Limb (tissue), 2 donors: ENCODE data around the gene ICAM4.
"Not testable (repeated sequence)": the region's sequence is repeated elsewhere in the genome, so short reads cannot be mapped to it uniquely, and the experiment has no call there.

Experiments used
- DNase-seq, 2 donors: peaks; one replicate each; pipeline ENCODE4 v3.0.0-alpha.2; 2016; ENCODE audit errors: extremely low spot score in 2 of 2

The ICAM4 gene

DNA sequence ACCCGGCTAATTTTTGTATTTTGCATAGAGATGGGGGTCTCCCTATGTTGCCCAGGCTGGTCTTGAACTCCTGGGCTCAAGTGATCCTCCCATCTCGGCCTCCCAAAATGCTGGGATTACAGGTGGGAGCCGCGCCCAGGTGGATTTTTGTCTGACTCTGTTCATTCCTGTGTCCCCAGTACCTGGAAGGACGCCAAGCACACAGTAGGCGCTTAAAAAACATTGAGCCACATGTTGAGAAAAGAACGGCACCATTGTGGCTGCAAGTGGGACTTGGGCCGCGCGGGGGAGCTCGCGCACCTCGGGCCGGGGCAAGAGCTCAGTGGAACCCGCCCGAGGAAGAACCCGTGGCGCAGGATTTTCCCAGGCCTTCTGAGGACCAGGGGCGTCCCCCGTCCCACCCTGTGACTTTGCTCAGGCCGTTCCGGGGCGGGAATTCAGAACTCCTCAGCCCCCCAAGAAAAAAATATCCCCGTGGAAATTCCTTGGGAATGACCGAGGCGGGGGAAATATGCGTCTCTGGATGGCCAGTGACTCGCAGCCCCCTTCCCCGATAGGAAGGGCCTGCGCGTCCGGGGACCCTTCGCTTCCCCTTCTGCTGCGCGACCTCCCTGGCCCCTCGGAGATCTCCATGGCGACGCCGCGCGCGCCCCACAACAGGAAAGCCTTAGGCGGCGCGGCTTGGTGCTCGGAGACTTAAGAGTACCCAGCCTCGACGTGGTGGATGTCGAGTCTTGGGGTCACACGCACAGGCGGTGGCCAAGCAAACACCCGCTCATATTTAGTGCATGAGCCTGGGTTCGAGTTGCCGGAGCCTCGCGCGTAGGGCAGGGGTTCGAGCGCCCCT, 17.2 kb upstream of the ICAM4 start:
- peak; percentile 58 to 89 for DNase-seq

DNA sequence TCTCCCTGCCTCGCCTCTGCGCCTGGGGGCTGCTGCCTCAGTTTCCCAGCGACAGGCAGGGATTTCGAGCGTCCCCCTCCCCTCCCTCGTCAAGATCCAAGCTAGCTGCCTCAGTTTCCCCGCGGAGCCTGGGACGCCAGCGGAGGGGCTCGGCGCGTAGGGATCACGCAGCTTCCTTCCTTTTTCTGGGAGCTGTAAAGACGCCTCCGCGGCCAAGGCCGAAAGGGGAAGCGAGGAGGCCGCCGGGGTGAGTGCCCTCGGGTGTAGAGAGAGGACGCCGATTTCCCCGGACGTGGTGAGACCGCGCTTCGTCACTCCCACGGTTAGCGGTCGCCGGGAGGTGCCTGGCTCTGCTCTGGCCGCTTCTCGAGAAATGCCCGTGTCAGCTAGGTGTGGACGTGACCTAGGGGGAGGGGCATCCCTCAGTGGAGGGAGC, 16.6 kb upstream of the ICAM4 start:
- DNase-seq, result peak in 1 of 2 donors; percentile 42

DNA sequence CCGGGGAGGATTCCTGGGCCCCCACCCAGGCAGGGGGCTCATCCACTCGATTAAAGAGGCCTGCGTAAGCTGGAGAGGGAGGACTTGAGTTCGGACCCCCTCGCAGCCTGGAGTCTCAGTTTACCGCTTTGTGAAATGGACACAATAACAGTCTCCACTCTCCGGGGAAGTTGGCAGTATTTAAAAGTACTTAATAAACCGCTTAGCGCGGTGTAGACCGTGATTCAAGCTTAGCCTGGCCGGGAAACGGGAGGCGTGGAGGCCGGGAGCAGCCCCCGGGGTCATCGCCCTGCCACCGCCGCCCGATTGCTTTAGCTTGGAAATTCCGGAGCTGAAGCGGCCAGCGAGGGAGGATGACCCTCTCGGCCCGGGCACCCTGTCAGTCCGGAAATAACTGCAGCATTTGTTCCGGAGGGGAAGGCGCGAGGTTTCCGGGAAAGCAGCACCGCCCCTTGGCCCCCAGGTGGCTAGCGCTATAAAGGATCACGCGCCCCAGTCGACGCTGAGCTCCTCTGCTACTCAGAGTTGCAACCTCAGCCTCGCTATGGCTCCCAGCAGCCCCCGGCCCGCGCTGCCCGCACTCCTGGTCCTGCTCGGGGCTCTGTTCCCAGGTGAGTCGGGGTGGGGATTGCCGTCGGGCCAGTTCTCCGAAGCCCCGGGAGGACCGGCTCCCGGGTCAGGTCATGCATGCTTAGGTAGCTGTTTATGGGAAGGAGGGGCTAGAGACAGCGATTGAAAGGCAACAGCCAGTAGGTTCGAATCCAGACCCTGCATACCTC, 15.9 kb upstream of the ICAM4 start, which contains the start of gene ICAM1:
Gene ICAM1 (plus strand): TSS at position 505 of the 779 bp plus-strand sequence. CDS start 40 bp downstream, at position 545.
- DNase-seq, result peak in 1 of 2 donors; percentile 70

DNA sequence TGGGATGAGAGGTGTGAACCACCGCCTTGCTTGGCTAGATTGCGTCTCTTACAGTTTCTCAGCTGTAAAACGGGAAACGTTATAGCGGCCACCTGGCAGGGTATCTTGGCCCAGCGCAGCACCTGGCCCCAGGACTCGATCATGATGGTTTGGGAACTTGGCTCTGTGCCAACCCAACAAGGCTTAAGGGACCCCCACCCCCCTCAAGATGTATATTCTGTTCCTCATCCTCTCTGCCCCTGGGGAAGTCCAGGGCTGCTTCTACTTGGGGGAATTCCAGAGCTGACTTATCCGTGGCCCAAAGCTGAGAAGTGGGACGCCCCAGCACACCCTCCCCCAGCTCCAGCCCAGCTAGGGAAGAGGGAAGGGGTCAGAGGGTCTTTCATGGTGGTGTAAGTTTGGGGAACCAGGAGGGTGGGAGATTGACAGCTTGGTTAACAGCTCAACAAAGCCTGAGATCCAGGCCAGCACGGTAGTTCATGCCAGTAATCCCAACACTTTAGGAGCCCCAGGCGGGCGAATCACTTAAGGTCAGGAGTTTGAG, 15.1 kb upstream of the ICAM4 start:
- no peak for DNase-seq

DNA sequence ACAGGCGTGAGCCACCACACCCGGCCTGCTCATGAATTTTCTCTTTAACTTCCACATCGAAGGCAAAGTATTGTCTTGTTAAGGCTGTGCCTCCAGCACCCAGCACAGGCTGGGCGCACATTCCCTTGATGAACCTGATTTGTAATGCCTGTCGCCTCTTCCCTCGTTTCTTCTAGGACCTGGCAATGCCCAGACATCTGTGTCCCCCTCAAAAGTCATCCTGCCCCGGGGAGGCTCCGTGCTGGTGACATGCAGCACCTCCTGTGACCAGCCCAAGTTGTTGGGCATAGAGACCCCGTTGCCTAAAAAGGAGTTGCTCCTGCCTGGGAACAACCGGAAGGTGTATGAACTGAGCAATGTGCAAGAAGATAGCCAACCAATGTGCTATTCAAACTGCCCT, 12.2 kb upstream of the ICAM4 start:
- no peak for DNase-seq

DNA sequence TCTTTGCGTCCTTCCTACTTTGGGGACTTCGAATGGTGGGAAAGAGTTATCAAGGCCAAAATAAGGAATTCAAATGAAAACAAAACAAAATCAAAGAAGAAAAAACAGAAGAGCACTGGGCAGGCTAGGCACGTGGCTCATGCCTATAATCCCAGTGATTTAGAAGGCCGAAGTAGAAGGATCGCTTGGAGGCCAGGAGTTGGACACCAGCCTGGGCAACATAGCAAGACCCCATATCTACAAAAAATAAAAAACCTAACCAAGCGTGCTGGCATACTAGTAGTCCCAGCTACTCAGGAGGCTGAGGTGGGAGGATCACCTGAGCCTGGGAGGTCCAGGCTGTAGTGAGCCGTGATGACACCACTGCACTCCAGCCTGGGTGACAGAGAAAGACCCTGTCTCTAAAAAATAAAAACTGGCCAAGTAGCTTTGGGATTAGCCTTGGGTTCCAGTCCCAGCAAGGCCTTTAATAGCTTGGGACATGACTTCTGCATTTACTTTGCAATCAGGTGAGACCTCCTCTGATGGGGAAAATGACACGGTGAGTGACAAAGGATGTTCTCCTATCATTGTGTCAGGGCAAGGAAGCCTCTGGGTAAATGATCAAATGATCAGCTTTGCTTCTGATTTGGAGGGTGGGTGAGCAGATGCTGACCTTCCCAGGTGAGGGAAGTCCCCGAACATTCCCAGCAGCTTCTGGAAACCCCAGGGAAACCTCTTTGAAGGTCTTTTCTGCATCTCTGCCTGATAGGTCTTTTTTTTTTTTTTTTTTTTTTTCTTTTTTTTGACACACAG, 8.8 kb upstream of the ICAM4 start:
- no peak for DNase-seq

DNA sequence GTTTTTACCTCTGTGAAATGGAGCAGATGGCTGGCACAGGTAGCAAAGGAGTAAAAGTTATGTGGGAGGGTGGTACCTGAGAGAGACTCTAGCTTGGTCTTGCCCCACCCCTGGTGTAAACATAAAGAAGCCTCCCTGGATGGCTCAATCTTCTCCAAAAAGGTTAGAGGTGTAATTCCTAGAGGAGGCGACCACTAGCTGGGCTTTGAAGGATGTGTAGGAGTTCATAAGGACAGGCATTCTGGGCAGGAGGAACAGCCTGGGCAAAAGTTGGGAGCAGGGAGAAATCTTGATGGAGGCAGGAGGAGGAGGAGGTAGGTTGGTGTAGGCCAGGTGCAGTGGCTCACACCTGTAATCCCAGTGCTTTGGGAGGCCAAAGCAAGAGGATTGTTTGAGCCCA, 7.8 kb upstream of the ICAM4 start:
- DNase-seq, result no peak

DNA sequence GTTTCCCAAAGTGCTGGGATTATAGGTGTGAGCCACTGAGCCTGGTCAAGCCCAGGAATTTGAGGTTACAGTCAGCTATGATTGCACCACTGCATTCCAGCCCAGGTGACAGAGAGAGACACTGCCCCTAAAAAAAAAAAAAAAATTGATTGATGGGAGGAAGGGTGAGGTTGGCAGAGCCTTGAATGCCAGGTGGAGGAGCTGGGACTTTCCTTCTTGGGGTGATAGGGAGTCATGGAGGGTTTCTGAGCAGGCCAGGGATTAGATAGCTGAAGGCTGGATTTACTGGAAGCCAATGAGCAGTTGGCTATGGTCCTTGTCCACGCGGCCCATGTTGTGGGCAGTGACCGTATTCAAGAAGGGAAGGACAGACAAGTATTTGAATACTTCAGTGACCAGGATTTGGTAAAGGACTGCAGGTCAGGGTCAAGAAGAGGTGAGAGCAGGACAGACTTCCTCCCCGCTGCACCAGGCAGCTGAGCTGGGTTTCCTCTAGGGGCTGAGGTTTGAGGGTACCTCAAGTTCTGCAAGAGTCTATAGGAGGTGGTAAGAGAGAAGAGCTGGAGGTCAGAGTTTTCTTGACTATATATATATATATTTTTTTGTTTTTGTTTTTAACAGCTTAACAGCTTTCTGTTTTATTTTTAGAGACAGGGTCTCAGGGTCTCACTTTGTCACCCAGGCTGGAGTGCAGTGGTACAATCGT, 6.9 kb upstream of the ICAM4 start:
- no peak for DNase-seq

DNA sequence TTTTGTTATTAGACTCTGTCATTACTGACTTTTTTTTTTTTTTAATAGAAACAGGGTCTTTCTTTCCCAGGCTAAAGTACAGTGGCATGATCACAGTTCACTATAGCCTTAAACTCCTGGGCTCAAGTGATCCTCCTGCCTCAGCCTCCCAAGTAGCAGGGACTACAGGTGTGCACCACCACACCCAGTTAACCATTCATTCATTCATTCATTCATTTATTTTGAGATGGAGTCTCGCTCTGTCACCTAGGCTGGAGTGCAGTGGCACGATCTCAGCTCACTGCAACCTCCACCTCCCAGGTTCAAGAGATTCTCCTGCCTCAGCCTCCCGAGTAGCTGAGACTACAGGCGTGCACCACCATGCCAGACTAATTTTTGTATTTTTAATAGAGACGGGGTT, 4.7 kb upstream of the ICAM4 start:
- not testable (repeated sequence) for DNase-seq

DNA sequence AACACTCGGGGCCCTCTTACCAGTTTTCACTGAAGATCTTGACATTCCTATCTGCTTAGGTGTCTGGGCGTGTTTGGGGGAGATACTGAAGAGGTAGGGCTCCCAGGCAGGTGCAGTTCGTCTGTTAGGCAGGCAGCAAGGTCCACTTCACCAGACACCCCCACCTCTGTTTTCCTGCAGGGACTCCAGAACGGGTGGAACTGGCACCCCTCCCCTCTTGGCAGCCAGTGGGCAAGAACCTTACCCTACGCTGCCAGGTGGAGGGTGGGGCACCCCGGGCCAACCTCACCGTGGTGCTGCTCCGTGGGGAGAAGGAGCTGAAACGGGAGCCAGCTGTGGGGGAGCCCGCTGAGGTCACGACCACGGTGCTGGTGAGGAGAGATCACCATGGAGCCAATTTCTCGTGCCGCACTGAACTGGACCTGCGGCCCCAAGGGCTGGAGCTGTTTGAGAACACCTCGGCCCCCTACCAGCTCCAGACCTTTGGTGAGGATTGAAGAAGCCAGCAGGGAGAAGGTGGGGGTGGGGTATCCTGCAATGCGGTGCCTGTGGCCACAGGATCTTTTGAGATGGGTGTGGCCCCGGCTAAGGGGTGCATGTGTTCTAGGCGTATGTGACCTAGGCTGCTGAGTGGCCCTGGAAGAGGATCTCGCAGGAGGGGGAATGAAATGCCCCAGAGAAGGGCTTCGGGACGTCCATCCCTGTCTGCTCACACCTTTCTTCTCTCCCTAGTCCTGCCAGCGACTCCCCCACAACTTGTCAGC, 3.3 kb upstream of the ICAM4 start:
- DNase-seq, result no peak

DNA sequence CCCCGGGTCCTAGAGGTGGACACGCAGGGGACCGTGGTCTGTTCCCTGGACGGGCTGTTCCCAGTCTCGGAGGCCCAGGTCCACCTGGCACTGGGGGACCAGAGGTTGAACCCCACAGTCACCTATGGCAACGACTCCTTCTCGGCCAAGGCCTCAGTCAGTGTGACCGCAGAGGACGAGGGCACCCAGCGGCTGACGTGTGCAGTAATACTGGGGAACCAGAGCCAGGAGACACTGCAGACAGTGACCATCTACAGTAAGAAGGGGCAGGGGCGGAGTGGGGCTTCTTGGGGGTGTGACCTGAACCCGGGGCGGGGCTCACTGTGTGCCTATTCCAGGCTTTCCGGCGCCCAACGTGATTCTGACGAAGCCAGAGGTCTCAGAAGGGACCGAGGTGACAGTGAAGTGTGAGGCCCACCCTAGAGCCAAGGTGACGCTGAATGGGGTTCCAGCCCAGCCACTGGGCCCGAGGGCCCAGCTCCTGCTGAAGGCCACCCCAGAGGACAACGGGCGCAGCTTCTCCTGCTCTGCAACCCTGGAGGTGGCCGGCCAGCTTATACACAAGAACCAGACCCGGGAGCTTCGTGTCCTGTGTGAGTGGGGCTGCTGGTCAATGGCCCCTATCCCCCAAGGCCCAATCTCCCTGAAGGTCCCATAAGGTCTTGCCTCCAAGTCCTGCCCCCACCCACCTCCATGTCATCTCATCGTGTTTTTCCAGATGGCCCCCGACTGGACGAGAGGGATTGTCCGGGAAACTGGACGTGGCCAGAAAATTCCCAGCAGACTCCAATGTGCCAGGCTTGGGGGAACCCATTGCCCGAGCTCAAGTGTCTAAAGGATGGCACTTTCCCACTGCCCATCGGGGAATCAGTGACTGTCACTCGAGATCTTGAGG, 2.4 kb upstream of the ICAM4 start:
- no peak for DNase-seq

DNA sequence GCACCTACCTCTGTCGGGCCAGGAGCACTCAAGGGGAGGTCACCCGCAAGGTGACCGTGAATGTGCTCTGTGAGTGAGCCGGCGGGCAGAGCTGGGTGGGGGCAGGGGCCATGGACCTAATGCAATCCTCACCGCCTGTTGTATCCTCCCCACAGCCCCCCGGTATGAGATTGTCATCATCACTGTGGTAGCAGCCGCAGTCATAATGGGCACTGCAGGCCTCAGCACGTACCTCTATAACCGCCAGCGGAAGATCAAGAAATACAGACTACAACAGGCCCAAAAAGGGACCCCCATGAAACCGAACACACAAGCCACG, 1.8 kb upstream of the ICAM4 start:
- DNase-seq, result no peak

DNA sequence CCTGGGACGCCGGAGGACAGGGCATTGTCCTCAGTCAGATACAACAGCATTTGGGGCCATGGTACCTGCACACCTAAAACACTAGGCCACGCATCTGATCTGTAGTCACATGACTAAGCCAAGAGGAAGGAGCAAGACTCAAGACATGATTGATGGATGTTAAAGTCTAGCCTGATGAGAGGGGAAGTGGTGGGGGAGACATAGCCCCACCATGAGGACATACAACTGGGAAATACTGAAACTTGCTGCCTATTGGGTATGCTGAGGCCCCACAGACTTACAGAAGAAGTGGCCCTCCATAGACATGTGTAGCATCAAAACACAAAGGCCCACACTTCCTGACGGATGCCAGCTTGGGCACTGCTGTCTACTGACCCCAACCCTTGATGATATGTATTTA, 1.4 kb upstream of the ICAM4 start:
- DNase-seq, result no peak

DNA sequence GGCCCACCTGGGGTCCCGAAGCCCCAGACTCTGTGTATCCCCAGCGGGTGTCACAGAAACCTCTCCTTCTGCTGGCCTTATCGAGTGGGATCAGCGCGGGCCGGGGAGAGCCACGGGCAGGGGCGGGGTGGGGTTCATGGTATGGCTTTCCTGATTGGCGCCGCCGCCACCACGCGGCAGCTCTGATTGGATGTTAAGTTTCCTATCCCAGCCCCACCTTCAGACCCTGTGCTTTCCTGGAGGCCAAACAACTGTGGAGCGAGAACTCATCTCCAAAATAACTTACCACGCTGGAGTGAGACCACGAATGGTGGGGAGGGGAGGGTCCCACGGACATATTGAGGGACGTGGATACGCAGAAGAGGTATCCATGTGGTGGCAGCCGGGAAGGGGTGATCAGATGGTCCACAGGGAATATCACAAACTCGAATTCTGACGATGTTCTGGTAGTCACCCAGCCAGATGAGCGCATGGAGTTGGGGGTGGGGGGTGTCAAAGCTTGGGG, 2.0 kb downstream of the ICAM4 start:
- peak in 1 of 2 donors; percentile 67 for DNase-seq

DNA sequence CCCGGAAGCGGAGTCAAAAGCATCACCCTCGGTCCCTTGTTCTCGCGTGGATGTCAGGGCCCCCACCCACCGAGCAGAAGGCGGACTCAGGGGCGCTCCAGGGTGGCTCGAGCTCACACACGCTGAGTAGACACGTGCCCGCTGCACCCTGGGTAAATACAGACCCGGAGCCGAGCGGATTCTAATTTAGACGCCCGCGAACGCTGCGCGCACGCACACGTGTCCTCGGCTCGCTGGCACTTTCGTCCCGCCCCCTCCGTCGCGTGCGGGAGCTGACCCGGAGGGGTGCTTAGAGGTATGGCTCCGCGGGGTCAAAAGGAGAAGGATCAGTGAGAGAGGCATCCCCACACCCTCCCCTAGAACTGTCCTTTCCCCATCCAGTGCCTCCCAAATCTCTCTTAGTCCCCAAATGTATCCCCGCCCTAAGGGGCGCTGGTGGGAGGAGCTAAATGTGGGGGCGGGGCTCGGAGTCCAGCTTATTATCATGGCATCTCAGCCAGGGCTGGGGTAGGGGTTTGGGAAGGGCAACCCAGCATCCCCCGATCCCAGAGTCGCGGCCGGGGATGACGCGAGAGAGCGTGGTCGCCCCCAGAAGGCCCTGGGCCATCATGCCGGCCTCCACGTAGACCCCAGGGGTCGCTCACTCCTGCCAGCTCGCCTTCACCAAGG, 2.5 kb downstream of the ICAM4 start:
- no peak for DNase-seq

DNA sequence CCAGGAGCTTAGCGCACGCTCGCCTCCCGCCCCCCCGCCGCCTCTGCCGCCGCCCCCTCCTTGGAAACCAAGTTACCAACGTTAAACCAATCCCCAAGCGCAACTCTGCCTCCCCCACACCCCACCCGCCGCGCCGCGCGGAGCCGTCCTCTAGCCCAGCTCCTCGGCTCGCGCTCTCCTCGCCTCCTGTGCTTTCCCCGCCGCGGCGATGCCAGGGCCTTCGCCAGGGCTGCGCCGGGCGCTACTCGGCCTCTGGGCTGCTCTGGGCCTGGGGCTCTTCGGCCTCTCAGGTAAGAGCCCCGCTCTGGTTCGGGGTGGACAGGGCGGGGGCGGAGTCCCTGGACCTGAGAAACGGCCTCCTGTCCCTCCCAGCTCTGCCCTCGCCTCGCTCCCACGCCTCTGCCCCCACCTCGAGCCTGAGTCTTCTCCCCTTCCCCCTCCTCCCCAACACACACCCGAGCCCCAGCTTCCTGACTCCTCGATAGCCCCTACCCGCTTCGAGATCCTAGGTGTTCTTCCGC, 3.1 kb downstream of the ICAM4 start, which contains the start of gene ICAM5:
Gene ICAM5 (plus strand): TSS at position 117 of the 521 bp plus-strand sequence. CDS start 92 bp downstream, at position 209.
- no peak for DNase-seq

DNA sequence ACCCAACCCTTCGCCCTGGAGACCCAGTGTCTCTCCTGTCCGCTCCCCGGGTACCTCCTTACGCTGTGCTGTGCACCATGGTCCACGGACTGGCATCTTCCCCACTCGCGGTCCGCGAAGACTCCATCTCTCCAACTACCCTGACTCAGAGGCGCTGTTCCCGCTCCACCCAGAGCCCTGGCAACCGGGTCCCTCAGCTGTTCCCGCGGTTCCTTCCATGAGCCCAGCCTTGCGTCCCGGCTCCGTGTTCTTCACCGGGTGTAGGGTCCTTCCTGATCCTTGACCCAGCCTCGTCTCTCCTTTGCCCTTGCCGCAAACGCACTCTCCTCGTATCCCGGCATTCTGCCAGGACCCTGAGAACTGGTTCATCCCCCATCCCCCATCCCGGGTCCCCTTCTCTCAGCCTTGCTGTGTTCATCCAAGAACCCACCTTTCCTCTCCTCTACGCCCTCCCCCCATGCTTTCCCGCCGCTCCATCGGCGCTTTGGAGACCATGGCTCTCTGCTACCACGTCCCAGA, 3.7 kb downstream of the ICAM4 start:
- no peak for DNase-seq
